HepG2 (cell line): ENCODE data around the gene EFEMP2. TPM values are rescaled to one million over a fixed set of nuclear protein-coding genes. Genes with fewer than 3 reads are reported as not detected.

Experiments used
- CEBPB ChIP-seq: IDR thresholded peaks from 2 replicates; pipeline ENCODE4 v1.6.1; 2011; ENCODE audit warnings: low read depth, low read length, improper control_type of control experiment, borderline replicate concordance
- E2F1 ChIP-seq: sonication (generic); formaldehyde crosslinking; IDR thresholded peaks from 2 replicates; pipeline ENCODE4 v1.5.0; 2020; ENCODE audit warnings: missing genetic modification reagents
- ELK4 ChIP-seq: sonication (generic); formaldehyde crosslinking; IDR thresholded peaks from 2 replicates; pipeline ENCODE4 v1.9.0; 2021; ENCODE audit warnings: missing genetic modification reagents, borderline replicate concordance
- GPN1 ChIP-seq: sonication (generic); formaldehyde crosslinking; IDR thresholded peaks from 2 replicates; pipeline ENCODE4 v1.5.1; 2020; ENCODE audit warnings: missing genetic modification reagents, borderline replicate concordance
- JARID2 ChIP-seq: sonication (generic); formaldehyde crosslinking; IDR thresholded peaks from 2 replicates; pipeline ENCODE4 v1.8.1; 2023; ENCODE audit warnings: missing genetic modification reagents, inconsistent platforms; ENCODE audit not compliant: insufficient replicate concordance
- LRRFIP1 ChIP-seq: sonication (generic); formaldehyde crosslinking; conservative IDR thresholded peaks from 2 replicates; pipeline ENCODE4 v1.4.0; 2020; ENCODE audit warnings: missing genetic modification reagents
- MBNL3 ChIP-seq: fragments of 250-450 bp; sonication (Bioruptor Pico); conservative IDR thresholded peaks from 2 replicates; pipeline ENCODE4 v1.8.0; 2022; ENCODE audit warnings: mild to moderate bottlenecking, inconsistent platforms
- NFAT5 ChIP-seq: sonication (generic); formaldehyde crosslinking; IDR thresholded peaks from 2 replicates; pipeline ENCODE4 v1.4.0; 2020; ENCODE audit warnings: missing genetic modification reagents
- NFE2L1 ChIP-seq: sonication (generic); formaldehyde crosslinking; IDR thresholded peaks from 2 replicates; pipeline ENCODE4 v1.4.0; 2020; ENCODE audit warnings: missing genetic modification reagents, mild to moderate bottlenecking, borderline replicate concordance
- ONECUT2 ChIP-seq: sonication (generic); formaldehyde crosslinking; IDR thresholded peaks from 2 replicates; pipeline ENCODE4 v1.4.0; 2020; ENCODE audit warnings: missing genetic modification reagents
- RBFOX2 ChIP-seq: fragments of 200-400 bp; formaldehyde crosslinking; IDR thresholded peaks from 2 replicates; pipeline ENCODE4 v1.6.1; 2017; ENCODE audit warnings: low read depth, mild to moderate bottlenecking, low read length
- RFX5 ChIP-seq: IDR thresholded peaks from 2 replicates; pipeline ENCODE4 v1.6.1; 2011; ENCODE audit warnings: low read depth, low read length, improper control_type of control experiment
- TBP ChIP-seq: sonication (generic); formaldehyde crosslinking; IDR thresholded peaks from 2 replicates; pipeline ENCODE4 v1.5.0; 2020; ENCODE audit warnings: missing genetic modification reagents
- ZFX ChIP-seq: sonication (generic); formaldehyde crosslinking; IDR thresholded peaks from 2 replicates; pipeline ENCODE4 v1.4.0; 2020; ENCODE audit warnings: mild to moderate bottlenecking, low read depth, missing genetic modification reagents, moderate library complexity
- ZMYM3 ChIP-seq: sonication (generic); formaldehyde crosslinking; IDR thresholded peaks from 2 replicates; pipeline ENCODE4 v1.5.1; 2020; ENCODE audit warnings: mild to moderate bottlenecking, missing genetic modification reagents
- ZNF234 ChIP-seq: sonication (generic); formaldehyde crosslinking; conservative IDR thresholded peaks from 2 replicates; pipeline ENCODE4 v1.5.1; 2020; ENCODE audit warnings: mild to moderate bottlenecking, missing genetic modification reagents
- ZNF280B ChIP-seq: sonication (generic); formaldehyde crosslinking; IDR thresholded peaks from 2 replicates; pipeline ENCODE4 v1.5.0; 2020; ENCODE audit warnings: missing genetic modification reagents, mild to moderate bottlenecking, borderline replicate concordance
- ZNF550 ChIP-seq: sonication (generic); formaldehyde crosslinking; IDR thresholded peaks from 2 replicates; pipeline ENCODE4 v1.4.0; 2020; ENCODE audit warnings: mild to moderate bottlenecking, missing genetic modification reagents, borderline replicate concordance
- ZNF558 ChIP-seq: sonication (generic); formaldehyde crosslinking; IDR thresholded peaks from 2 replicates; pipeline ENCODE4 v1.9.0; 2022; ENCODE audit warnings: mild to moderate bottlenecking, missing genetic modification reagents, borderline replicate concordance
- polyA plus RNA-seq, 8 experiments: library from polyadenylated mRNA; depleted of rRNA in 3 of 8; stranded (reverse) in 7 of 8; unstranded in 1 of 8; fragments of >200 nt; fragmentation: Illumina TruSeq in 4 of 8; extraction: Trizol in 4 of 8; gene quantifications; 2 replicates each; pipeline versions ENCODE4 v1.2.1 to v1.2.3, GENCODE V29; 2011 to 2016; ENCODE audit warnings: low read depth in 4 of 8, missing spikeins in 1 of 8, mixed read lengths in 1 of 8; ENCODE audit not compliant: insufficient read depth in 1 of 8
- total RNA-seq, 5 experiments: library from RNA; depleted of rRNA; stranded (reverse); fragments of >200 nt; fragmentation: Illumina TruSeq; extraction: Trizol; gene quantifications; 2 replicates each; pipeline ENCODE4 v1.2.3, GENCODE V29; 2016; ENCODE audit warnings: low read depth in 1 of 5

EFEMP2 gene
- total and polyA plus RNA-seq, 2 of the 13 experiments (the other 11 are each of a cell fraction or from before 2014, with no cell fraction given) = 7.4 to 29.7 TPM

GRCh38 chr11:65849771-65850216 is 22.8 kb downstream of the EFEMP2 start (continued):
- TF ChIP-seq E2F1 (no peak), ELK4 (CRISPR knock-in tag) (no peak), ZNF280B (peak; percentile 56; the same call in 1 of the 2 replicates), RFX5 (no peak), ZNF234 (CRISPR knock-in tag) (no peak), ZNF550 (CRISPR knock-in tag) (no peak), ZNF558 (no peak), ZMYM3 (no peak), CEBPB (no peak), NFE2L1 (CRISPR knock-in tag) (no peak), RBFOX2 (no peak), ONECUT2 (no peak), MBNL3 (CRISPR knock-in tag) (no peak), NFAT5 (CRISPR knock-in tag) (no peak), GPN1 (no peak), JARID2 (CRISPR knock-in tag) (no peak), ZFX (CRISPR knock-in tag) (peak; percentile 54), TBP (CRISPR knock-in tag) (no peak), LRRFIP1 (CRISPR knock-in tag) (no peak)
